Measurements from ENCODE around the gene MYO9B.

DNA sequence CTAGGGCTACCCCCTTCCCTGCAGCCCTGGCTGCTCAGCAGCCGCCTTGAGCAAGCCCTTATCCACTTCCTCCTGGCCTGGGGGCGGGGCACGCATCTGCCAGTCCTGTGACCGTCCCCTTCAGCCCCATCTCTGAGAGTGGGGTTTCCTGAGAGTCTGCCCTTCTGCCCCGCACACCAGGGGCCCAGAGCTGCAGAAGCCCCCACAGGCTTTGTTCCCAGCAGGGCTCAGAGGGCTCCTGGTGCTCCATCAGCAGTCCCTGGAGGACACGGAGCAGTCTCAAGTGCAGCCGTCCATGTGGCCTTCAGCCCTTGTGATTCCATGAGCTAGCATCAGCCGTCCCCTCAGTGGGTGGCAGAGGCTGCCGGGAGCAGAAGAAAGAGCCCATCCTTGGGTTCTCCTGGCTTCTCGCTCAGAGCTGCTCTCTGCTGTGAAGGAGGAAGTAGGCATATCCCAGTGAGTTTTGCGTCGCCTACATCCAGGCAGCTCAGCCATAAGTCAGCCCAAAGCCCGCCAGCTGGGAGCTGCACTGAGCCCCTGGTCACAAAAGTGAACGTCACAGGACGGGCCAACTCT is 16.3 kb downstream of the MYO9B start:
- TF ChIP-seq, protein P1, sequence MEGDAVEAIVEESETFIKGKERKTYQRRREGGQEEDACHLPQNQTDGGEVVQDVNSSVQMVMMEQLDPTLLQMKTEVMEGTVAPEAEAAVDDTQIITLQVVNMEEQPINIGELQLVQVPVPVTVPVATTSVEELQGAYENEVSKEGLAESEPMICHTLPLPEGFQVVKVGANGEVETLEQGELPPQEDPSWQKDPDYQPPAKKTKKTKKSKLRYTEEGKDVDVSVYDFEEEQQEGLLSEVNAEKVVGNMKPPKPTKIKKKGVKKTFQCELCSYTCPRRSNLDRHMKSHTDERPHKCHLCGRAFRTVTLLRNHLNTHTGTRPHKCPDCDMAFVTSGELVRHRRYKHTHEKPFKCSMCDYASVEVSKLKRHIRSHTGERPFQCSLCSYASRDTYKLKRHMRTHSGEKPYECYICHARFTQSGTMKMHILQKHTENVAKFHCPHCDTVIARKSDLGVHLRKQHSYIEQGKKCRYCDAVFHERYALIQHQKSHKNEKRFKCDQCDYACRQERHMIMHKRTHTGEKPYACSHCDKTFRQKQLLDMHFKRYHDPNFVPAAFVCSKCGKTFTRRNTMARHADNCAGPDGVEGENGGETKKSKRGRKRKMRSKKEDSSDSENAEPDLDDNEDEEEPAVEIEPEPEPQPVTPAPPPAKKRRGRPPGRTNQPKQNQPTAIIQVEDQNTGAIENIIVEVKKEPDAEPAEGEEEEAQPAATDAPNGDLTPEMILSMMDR (IDR thresholded peaks at IDR 0.05) = no peak
- TF ChIP-seq, protein P2, sequence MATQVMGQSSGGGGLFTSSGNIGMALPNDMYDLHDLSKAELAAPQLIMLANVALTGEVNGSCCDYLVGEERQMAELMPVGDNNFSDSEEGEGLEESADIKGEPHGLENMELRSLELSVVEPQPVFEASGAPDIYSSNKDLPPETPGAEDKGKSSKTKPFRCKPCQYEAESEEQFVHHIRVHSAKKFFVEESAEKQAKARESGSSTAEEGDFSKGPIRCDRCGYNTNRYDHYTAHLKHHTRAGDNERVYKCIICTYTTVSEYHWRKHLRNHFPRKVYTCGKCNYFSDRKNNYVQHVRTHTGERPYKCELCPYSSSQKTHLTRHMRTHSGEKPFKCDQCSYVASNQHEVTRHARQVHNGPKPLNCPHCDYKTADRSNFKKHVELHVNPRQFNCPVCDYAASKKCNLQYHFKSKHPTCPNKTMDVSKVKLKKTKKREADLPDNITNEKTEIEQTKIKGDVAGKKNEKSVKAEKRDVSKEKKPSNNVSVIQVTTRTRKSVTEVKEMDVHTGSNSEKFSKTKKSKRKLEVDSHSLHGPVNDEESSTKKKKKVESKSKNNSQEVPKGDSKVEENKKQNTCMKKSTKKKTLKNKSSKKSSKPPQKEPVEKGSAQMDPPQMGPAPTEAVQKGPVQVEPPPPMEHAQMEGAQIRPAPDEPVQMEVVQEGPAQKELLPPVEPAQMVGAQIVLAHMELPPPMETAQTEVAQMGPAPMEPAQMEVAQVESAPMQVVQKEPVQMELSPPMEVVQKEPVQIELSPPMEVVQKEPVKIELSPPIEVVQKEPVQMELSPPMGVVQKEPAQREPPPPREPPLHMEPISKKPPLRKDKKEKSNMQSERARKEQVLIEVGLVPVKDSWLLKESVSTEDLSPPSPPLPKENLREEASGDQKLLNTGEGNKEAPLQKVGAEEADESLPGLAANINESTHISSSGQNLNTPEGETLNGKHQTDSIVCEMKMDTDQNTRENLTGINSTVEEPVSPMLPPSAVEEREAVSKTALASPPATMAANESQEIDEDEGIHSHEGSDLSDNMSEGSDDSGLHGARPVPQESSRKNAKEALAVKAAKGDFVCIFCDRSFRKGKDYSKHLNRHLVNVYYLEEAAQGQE (IDR thresholded peaks at IDR 0.05; ENCODE audit: insufficient read depth in 1 of 2, low read depth in 2 of 2, low read length in 1 of 2) = no peak
- no peak for TF ChIP-seq TCF7L2 (IDR thresholded peaks at IDR 0.05; ENCODE audit: low read depth, low read length)
- TF ChIP-seq SIN3A (IDR thresholded peaks at IDR 0.05; ENCODE audit: borderline replicate concordance, insufficient read depth, low read depth, low read length) = no peak
- TF ChIP-seq POLR2AphosphoS5 (IDR thresholded peaks at IDR 0.05; ENCODE audit: low read depth, low read length) = no peak

All from Panc1 (cell line).